Right lung (tissue), 10 donors: ENCODE results near the gene SPG7. TPM values are rescaled to one million over a fixed set of nuclear protein-coding genes. Genes with fewer than 3 reads are reported as not detected.
"Not testable (repeated sequence)": the region's sequence is repeated elsewhere in the genome, so short reads cannot be mapped to it uniquely, and the experiment has no call there.

ENCODE experiments used
- DNase-seq, 2 donors: peaks; one replicate each; pipeline ENCODE4 v3.0.0-alpha.2; 2013
- long read RNA-seq, 8 donors: transcript quantifications; one replicate each; lab custom pipeline, GENCODE V29; 2026
- polyA plus RNA-seq, 5 donors: library from polyadenylated mRNA; unstranded; fragments of 120-200 nt; gene quantifications; one replicate each; pipeline versions ENCODE4 v1.2.1 to v1.2.3, GENCODE V29; 2013; ENCODE audit warnings: inconsistent platforms in 1 of 5, low replicate concordance in 1 of 5; ENCODE audit not compliant: insufficient read length in 5 of 5, insufficient read depth in 1 of 5

Gene SPG7
- polyA plus RNA-seq: 100 to 1,000 TPM in 4 of 5 donors, 10 to 100 TPM in 1; 100.0 to 129 (median 121) TPM
- long read RNA-seq, donor 1, full-length matches to known transcripts: 31 of 45 reads
- long read RNA-seq, donor 1, partial matches to known transcripts: 14 of 45 reads
- long read RNA-seq, donor 1, other reads (novel, unspliced or antisense): 0 of 45 reads
- long read RNA-seq, donor 2, full-length matches to known transcripts: 21 of 21 reads
- long read RNA-seq, donor 2, partial matches to known transcripts: 0 of 21 reads
- long read RNA-seq, donor 2, other reads (novel, unspliced or antisense): 0 of 21 reads
- long read RNA-seq, donor 3, full-length matches to known transcripts: 17 of 23 reads
- long read RNA-seq, donor 3, partial matches to known transcripts: 6 of 23 reads
- long read RNA-seq, donor 3, other reads (novel, unspliced or antisense): 0 of 23 reads
- long read RNA-seq, donor 4, full-length matches to known transcripts: 18 of 24 reads
- long read RNA-seq, donor 4, partial matches to known transcripts: 6 of 24 reads
- long read RNA-seq, donor 4, other reads (novel, unspliced or antisense): 0 of 24 reads
- long read RNA-seq, donor 5, full-length matches to known transcripts: 33 of 49 reads
- long read RNA-seq, donor 5, partial matches to known transcripts: 16 of 49 reads
- long read RNA-seq, donor 5, other reads (novel, unspliced or antisense): 0 of 49 reads
- long read RNA-seq, donor 6, full-length matches to known transcripts: 35 of 35 reads
- long read RNA-seq, donor 6, partial matches to known transcripts: 0 of 35 reads
- long read RNA-seq, donor 6, other reads (novel, unspliced or antisense): 0 of 35 reads
- long read RNA-seq, donor 7, full-length matches to known transcripts: 36 of 63 reads
- long read RNA-seq, donor 7, partial matches to known transcripts: 27 of 63 reads
- long read RNA-seq, donor 7, other reads (novel, unspliced or antisense): 0 of 63 reads
- long read RNA-seq, donor 8, full-length matches to known transcripts: 19 of 19 reads
- long read RNA-seq, donor 8, partial matches to known transcripts: 0 of 19 reads
- long read RNA-seq, donor 8, other reads (novel, unspliced or antisense): 0 of 19 reads

DNA sequence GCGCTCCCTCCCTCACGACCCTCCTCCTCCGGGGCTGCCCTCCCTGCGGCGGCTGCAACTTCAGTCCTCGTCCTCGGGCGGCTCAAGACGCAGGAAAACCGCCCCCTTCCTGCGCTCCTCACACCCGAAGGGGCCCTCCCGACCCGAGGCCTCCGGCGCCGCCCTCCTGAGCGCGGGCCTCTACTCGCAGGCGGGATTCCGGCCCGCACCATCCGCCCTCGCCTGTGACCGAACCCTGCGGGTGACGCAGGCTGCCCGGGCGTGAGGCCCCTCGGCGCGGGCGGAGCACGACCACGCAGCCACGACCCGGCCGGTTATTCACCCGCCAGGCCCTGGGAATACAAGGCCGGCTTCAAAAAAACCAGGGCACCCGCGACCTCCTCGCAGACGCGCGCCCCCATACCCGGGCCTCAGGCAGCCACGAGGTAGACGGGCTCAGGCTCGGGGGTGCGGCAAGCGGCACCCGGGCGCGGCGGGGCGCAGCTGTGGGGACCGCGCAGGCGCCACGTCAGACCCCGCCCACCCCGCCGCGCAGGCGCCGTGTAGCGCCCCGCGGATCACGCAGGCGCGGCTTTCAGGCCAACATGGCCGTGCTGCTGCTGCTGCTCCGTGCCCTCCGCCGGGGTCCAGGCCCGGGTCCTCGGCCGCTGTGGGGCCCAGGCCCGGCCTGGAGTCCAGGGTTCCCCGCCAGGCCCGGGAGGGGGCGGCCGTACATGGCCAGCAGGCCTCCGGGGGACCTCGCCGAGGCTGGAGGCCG, at the start of gene SPG7:
TSS of gene SPG7 (plus strand) at position 570 of the 757 bp plus-strand sequence. CDS start at position 585, 15 bp downstream.
- DNase-seq: peak; percentile 92

- DNase-seq: no peak
Measured at GRCh38 chr16:89458551-89458950, 49.7 kb upstream of the SPG7 start.

GRCh38 chr16:89458967-89459366, 49.2 kb upstream of the SPG7 start:
- no peak for DNase-seq

DNA sequence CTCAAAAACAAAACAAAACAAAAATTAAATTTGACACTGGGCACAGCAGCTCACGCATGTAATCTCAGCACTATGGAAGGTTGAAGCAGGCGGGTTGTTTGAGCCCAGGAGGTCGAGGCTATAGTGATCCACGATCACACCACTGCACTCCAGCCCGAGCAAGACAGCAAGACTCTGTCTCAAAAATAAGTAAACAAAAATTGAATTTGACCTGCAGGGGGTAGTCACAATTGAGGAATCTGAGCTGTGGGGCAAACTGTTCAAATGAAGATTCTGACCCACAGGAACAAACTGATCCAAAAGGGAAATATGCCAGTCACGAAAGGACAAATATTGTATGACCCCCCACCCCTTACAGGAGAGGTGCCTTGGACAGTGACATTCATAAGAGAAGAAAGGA, 47.6 kb upstream of the SPG7 start:
- no peak for DNase-seq

- not testable (repeated sequence) for DNase-seq
Measured at GRCh38 chr16:89461890-89462289, 46.3 kb upstream of the SPG7 start.

- not testable (repeated sequence) for DNase-seq
Measured at GRCh38 chr16:89462639-89463038, 45.6 kb upstream of the SPG7 start.

DNA sequence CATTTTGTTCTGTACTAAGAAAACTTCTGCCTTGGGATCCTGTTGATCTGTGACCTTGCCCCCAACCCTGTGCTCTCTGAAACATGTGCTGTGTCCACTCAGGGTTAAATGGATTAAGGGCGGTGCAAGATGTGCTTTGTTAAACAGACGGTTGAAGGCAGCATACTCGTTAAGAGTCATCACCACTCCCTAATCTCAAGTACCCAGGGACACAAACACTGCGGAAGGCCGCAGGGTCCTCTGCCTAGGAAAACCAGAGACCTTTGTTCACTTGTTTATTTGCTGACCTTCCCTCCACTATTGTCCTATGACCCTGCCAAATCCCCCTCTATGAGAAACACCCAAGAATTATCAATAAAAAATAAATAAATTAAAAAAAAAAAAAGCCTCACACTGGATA, 44.9 kb upstream of the SPG7 start:
- DNase-seq: not testable (repeated sequence)

DNA sequence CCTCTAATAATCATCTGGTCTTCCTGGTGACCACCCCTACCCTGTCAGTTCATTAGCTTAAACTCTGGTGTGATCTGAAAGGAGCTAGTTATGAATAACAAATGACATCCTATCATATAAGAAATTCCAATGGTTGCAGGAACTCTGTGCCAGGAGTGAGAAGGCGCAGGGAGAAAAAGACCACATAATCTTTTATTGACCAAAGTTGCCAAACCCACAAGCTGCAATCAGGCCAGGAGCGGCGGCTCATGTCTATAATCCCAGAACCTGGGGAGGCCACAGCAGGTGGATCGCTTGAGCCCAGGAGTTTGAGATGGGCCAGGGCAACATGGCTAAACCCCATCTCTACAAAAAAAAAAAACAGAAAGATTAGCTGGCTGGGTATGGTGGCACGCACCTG, 41.3 kb upstream of the SPG7 start:
- DNase-seq: no peak

- DNase-seq: no peak
Measured at GRCh38 chr16:89467382-89467781, 40.8 kb upstream of the SPG7 start.

- DNase-seq: no peak
Measured at GRCh38 chr16:89472711-89473075, 35.5 kb upstream of the SPG7 start.

GRCh38 chr16:89473136-89473712, 35.0 kb upstream of the SPG7 start:
- DNase-seq: no peak

DNA sequence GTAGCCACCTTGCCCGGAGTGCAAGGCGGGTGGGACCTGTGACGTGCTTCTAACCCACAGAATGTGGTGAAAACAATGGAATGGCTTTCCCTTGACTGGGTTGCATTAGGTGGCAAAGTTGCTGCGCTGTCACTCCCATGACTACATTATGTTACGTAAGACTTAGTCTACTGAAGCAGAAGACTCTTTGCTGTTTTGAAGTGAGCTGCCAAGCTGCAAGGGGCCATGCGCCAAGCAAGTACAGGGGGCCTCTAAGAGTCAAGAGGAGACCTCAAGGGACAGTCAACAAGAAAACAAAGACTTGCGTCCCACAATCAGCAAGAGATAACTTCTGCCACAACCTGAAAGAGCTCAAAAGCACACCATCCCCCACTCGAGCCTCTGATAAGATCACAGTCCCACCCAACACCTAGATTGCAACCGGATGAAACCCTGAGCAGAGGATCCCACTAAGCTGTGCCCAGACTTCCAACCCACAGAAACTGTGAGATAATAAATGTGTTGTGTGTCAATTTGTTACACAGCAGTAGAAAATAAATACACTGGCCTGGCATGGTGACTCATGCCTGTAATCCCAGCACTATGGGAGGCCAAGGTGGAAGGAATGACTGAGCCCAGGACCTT, 34.3 kb upstream of the SPG7 start:
- DNase-seq: no peak

GRCh38 chr16:89475144-89475543, 33.1 kb upstream of the SPG7 start:
- no peak for DNase-seq

DNA sequence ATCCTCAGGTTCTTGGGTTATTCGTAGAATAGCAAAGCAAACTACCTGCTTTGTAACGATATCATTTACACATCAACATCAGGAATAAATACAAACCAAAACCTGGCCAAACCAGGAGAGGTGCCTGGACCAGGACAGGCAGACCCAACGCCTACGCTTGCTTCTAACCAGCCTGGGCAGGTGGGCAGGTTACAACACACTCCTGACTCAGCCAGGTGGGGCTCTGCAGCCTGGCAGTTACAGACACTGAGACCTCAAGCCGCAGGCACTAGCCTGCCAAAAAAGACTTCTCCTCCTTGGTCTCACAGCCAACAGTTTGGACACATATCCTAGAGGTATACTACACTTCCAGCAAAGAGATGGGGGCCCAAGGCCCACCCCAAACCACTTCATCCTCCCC, 31.8 kb upstream of the SPG7 start:
- no peak for DNase-seq

DNA sequence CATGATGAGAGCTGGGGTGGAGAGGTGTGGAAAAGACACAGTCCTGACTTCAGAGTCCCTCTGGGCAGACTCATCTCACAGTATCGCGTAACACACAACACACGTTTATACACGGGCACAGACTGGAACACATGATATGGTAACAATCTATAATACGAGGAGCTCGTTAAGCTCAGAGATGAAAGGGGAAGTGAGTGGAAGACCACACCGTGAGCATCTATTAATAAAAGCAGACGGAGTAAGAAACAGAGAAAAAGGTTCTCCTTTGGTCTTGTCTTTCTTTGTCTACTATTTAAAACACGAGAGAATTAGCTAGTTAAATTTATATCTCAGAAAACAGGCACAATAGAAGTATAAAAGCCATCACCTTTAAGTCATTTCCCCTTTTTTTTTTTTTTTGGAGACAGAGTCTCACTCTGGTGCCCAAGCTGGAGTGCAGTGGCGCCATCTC, 31.4 kb upstream of the SPG7 start:
- no peak for DNase-seq

DNA sequence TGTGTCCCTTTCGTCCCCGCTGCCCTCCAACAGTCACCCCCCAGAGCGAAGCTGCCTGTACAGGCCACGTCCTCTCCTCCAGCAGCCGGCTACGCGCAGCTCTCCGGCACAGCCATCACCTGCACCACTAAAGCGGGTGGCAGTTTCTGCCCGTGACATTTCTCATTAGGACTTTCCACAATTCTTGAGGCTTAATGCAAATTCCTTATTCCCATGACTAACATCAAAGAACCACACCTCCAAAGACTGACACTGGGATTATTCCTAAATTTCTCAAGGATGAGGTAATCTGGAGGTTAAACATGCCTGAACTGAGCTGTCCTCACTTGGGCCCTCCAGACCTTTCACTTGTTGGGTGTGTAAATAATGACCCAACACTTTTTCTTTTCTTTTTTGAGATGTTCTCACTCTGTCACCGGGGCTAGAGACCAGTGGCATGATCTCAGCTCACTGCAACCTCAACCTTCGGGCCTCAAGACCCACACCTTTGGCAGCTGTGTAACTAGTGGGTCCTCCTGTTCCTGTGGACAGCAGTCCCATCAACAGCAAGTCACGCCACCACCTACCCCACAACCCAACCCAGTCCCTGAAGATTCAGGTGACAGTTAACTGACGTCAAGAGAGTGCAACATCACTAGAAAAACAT, 29.5 kb upstream of the SPG7 start:
- no peak for DNase-seq

GRCh38 chr16:89481356-89481955, 26.7 kb upstream of the SPG7 start:
- no peak for DNase-seq

- no peak for DNase-seq
Measured at GRCh38 chr16:89482150-89482816, 25.9 kb upstream of the SPG7 start.

DNA sequence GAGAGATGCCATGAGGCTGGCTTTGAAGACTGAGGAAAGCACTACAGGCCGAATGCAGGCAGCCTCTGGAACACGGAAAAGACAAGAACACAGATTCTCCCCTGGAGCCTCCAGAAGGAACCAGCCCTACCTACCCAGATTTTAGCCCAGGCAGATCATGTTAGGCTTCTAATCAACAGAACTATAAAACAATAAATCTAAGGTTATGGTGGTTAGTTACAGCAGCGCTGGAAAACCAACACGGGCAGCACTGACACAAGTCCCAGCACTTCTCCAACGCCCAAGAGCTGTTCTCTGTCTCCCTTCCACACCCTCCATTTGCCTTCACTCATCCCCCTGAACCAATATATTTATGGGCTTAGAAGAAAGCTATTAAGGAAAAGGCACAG, 25.4 kb upstream of the SPG7 start:
- DNase-seq: no peak
